PC-3 (cell line): ENCODE measurements around the gene VSIG10L2. TPM values are rescaled to one million over a fixed set of nuclear protein-coding genes. Genes with fewer than 3 reads are reported as not detected.

Source experiments
- ATAC-seq: fragments of 200-7000 bp; cut with Tn5 transposase; 2 replicates; pipeline ENCODE4 v1.9.1; 2020; ENCODE audit warnings: mild to moderate bottlenecking, moderate library complexity
- BruUV-seq: library from RNA; stranded (reverse); fragments of 400-500 nt; replicated peaks from 2 replicates; lab custom pipeline; 2021; lab: Mats Ljungman, UMichigan
- CTCF ChIA-PET: fragments of 300-600 bp; sonication (Branson Sonifier 250); formaldehyde crosslinking; loops from one replicate; lab custom pipeline; 2022; ENCODE audit warnings: antibody characterized with exemption; lab: Charles Lee
- POLR2A ChIA-PET: fragments of 300-600 bp; sonication (Branson Sonifier 250); formaldehyde crosslinking; loops from one replicate; lab custom pipeline; 2022; ENCODE audit warnings: antibody characterized with exemption; ENCODE audit not compliant: unreplicated experiment; lab: Charles Lee
- DNase-seq: peaks from one replicate; pipeline ENCODE4 v3.0.0-alpha.2; 2015
- H2AFZ ChIP-seq: fragments of 300-600 bp; sonication (generic); 2 replicates; pipeline ENCODE4 v1.6.0; 2016; ENCODE audit warnings: antibody characterized with exemption, low read length
- H3F3A ChIP-seq: fragments of 300-600 bp; sonication (generic); one replicate; pipeline ENCODE4 v1.6.0; 2017; ENCODE audit warnings: antibody characterized with exemption, low read length, control low read depth, mild to moderate bottlenecking; ENCODE audit not compliant: unreplicated experiment
- H3K27ac ChIP-seq: fragments of 300-600 bp; sonication (generic); 2 replicates; pipeline ENCODE4 v1.5.1; 2016; ENCODE audit warnings: mild to moderate bottlenecking, low read length
- H3K27me3 ChIP-seq: fragments of 300-600 bp; sonication (generic); 2 replicates; pipeline ENCODE4 v1.6.1; 2016; ENCODE audit warnings: low read length, mixed read lengths
- H3K36me3 ChIP-seq: fragments of 300-600 bp; sonication (generic); 2 replicates; pipeline ENCODE4 v1.6.1; 2016; ENCODE audit warnings: low read depth, mixed run types, low read length, mixed read lengths
- H3K4me1 ChIP-seq: fragments of 300-600 bp; sonication (generic); 2 replicates; pipeline ENCODE4 v1.5.1; 2016; ENCODE audit warnings: low read length; ENCODE audit not compliant: insufficient read depth
- H3K4me2 ChIP-seq: fragments of 300-600 bp; sonication (generic); 2 replicates; pipeline ENCODE4 v1.6.0; 2016; ENCODE audit warnings: low read length
- H3K4me3 ChIP-seq: fragments of 300-600 bp; sonication (generic); 2 replicates; pipeline ENCODE4 v1.5.1; 2016; ENCODE audit warnings: mild to moderate bottlenecking, low read length, mixed read lengths
- H3K79me2 ChIP-seq: fragments of 300-600 bp; sonication (generic); 2 replicates; pipeline ENCODE4 v1.6.1; 2017; ENCODE audit warnings: low read length, mixed read lengths
- H3K9ac ChIP-seq: fragments of 300-600 bp; sonication (generic); 2 replicates; pipeline ENCODE4 v1.6.0; 2016; ENCODE audit warnings: mild to moderate bottlenecking, low read length
- H3K9me2 ChIP-seq: fragments of 300-600 bp; sonication (generic); replicated peaks from 2 replicates; pipeline ENCODE4 v1.6.1; 2016; ENCODE audit warnings: mixed run types, low read length, mixed read lengths
- H3K9me3 ChIP-seq: fragments of 300-600 bp; sonication (generic); 2 replicates; pipeline ENCODE4 v1.6.1; 2016; ENCODE audit warnings: low read length, mixed read lengths
- H4K20me1 ChIP-seq: fragments of 300-600 bp; sonication (generic); 2 replicates; pipeline ENCODE4 v1.6.1; 2016; ENCODE audit warnings: low read length, mixed read lengths
- EZH2 ChIP-seq: fragments of 300-600 bp; sonication (generic); IDR thresholded peaks from one replicate; pipeline ENCODE4 v1.6.1; 2017; ENCODE audit warnings: antibody characterized with exemption, mild to moderate bottlenecking, low read length; ENCODE audit not compliant: unreplicated experiment
- EZH2phosphoT487 ChIP-seq: fragments of 300-600 bp; sonication (generic); IDR thresholded peaks from 2 replicates; pipeline ENCODE4 v1.6.1; 2018; ENCODE audit warnings: mild to moderate bottlenecking, antibody characterized with exemption, low read length, borderline replicate concordance
- intact Hi-C: fragments of 100-400 bp; cut with micrococcal nuclease; formaldehyde crosslinking; loops from 2 replicates; pipeline ENCODE4 v1.9.0; 2023
- total RNA-seq: library from RNA; depleted of rRNA; stranded (reverse); fragments of >200 nt; gene quantifications from 2 replicates; pipeline ENCODE4 v1.2.3, GENCODE V29; 2014
- TF ChIP-seq, protein P1 (sequence below): fragments of 300-600 bp; sonication (generic); conservative IDR thresholded peaks from 2 replicates; pipeline ENCODE4 v1.5.1; 2017; ENCODE audit warnings: antibody characterized with exemption, low read depth, mild to moderate bottlenecking, low read length

VSIG10L2 gene
- total RNA-seq, 1 experiment from 2014 or later = not detected

GRCh38 chr11:125978181-125978716, 32.4 kb downstream of the VSIG10L2 start:
- no peaks in the 10 kb centered on the region for H3K9me2 ChIP-seq
- no peak overlapping the region for H3K4me3 ChIP-seq
- no peak overlapping the region for H3K4me2 ChIP-seq
- H3K9ac ChIP-seq = no peak overlapping the region
- H3K9me3 ChIP-seq = no peaks in the 10 kb centered on the region
- no peak overlapping the region for H2AFZ ChIP-seq
- H3F3A ChIP-seq = no peaks in the 10 kb centered on the region
- no peak overlapping the region for H3K27ac ChIP-seq
- TF ChIP-seq, protein P1, sequence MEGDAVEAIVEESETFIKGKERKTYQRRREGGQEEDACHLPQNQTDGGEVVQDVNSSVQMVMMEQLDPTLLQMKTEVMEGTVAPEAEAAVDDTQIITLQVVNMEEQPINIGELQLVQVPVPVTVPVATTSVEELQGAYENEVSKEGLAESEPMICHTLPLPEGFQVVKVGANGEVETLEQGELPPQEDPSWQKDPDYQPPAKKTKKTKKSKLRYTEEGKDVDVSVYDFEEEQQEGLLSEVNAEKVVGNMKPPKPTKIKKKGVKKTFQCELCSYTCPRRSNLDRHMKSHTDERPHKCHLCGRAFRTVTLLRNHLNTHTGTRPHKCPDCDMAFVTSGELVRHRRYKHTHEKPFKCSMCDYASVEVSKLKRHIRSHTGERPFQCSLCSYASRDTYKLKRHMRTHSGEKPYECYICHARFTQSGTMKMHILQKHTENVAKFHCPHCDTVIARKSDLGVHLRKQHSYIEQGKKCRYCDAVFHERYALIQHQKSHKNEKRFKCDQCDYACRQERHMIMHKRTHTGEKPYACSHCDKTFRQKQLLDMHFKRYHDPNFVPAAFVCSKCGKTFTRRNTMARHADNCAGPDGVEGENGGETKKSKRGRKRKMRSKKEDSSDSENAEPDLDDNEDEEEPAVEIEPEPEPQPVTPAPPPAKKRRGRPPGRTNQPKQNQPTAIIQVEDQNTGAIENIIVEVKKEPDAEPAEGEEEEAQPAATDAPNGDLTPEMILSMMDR = no peak
- TF ChIP-seq EZH2 = no peak
- no peak for TF ChIP-seq EZH2phosphoT487
- H3K4me1 ChIP-seq = no peaks in the 10 kb centered on the region; the same call in 1 of the 2 replicates
- no peaks in the 10 kb centered on the region for H3K79me2 ChIP-seq
- DNase-seq = no peak
- H4K20me1 ChIP-seq = no peaks in the 10 kb centered on the region
- POLR2A ChIA-PET = no interaction called here
- intact Hi-C loops = no loop called here
- no peaks in the 10 kb centered on the region for H3K27me3 ChIP-seq
- CTCF ChIA-PET = no interaction called here
- no peak for ATAC-seq
- no TSS peak for BruUV-seq
- H3K36me3 ChIP-seq = no peaks in the 10 kb centered on the region

DNA sequence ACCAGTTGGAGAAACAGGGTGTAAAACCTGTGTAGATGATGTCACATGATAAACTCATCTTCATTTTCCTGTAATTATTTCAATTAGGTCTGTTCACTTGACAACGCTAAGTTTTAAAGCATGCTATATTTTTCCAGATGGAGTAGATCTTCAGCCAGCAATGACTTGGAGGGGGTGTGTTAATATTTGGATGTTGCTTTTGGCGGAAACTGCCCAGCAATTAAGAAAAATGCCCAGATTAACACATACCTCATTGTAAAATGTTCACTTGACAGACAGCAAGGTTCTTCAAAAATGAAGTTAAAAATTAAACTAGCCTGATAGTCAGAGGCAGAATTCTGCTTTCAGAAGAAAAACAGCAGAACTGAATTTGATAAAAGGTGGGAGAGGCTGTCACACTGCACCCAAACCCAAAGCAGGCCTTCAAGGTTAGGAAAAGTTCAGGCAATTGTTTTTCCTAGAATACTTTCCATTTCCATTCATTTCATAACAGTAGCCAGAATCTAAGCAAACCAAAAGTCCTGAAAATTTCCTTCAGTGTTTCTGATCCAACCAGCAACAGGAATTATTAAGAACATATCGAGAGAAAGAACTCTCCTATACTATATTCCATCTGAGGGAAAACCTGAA, 33.0 kb downstream of the VSIG10L2 start:
- ATAC-seq (no peak), DNase-seq (no peak)
- H3K4me3 ChIP-seq = no peak overlapping the region
- ChIA-PET POLR2A (no interaction called here), CTCF (no interaction called here)
- H2AFZ ChIP-seq = no peak overlapping the region
- H4K20me1 ChIP-seq = no peaks in the 10 kb centered on the region
- no peaks in the 10 kb centered on the region for H3K27me3 ChIP-seq
- H3K27ac ChIP-seq = no peak overlapping the region
- H3K4me1 ChIP-seq = peaks cover 6% of the 10 kb centered on the region
- H3K36me3 ChIP-seq = no peaks in the 10 kb centered on the region
- intact Hi-C loops = no loop called here
- no peaks in the 10 kb centered on the region for H3K9me2 ChIP-seq
- TF ChIP-seq EZH2phosphoT487 (no peak), EZH2 (no peak)
- TF ChIP-seq, protein P1 = no peak
- no TSS peak for BruUV-seq
- H3K9ac ChIP-seq = no peak overlapping the region
- no peaks in the 10 kb centered on the region for H3K79me2 ChIP-seq
- no peak overlapping the region for H3K4me2 ChIP-seq
- no peaks in the 10 kb centered on the region for H3F3A ChIP-seq
- no peaks in the 10 kb centered on the region for H3K9me3 ChIP-seq

DNA sequence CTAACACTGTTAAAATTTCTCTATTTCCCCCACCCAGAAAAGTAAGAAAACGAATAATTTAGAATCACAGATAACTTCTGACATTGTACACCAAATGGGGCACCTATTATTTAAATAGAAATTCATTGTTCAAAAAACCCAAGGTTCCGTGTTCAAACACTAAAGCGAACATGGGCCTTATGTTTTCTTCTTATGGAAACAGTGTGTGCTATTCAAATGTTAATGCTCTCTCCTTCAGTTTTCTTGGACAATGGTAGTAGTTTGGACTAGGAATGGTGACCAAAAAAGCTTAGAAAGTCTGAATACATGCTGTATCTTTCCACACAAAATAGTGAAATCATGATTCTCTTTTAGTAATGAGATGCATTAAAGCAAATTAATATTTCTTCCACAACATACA, 33.7 kb downstream of the VSIG10L2 start:
- ChIA-PET POLR2A (no interaction called here), CTCF (no interaction called here)
- H3K9me3 ChIP-seq = no peaks in the 10 kb centered on the region
- ATAC-seq = no peak
- H3K4me2 ChIP-seq = no peak overlapping the region
- H4K20me1 ChIP-seq = no peaks in the 10 kb centered on the region
- peaks cover 12% of the 10 kb centered on the region for H3K4me1 ChIP-seq
- H3K79me2 ChIP-seq = no peaks in the 10 kb centered on the region
- H3K4me3 ChIP-seq = no peak overlapping the region
- no peaks in the 10 kb centered on the region for H3K9me2 ChIP-seq
- BruUV-seq = no TSS peak
- H3K36me3 ChIP-seq = no peaks in the 10 kb centered on the region
- H3K27me3 ChIP-seq = no peaks in the 10 kb centered on the region
- no peak overlapping the region for H3K9ac ChIP-seq
- H2AFZ ChIP-seq = no peak overlapping the region
- DNase-seq = no peak
- no peak overlapping the region for H3K27ac ChIP-seq
- H3F3A ChIP-seq = no peaks in the 10 kb centered on the region
- intact Hi-C loops = no loop called here
- TF ChIP-seq, protein P1 = no peak
- TF ChIP-seq EZH2 = no peak
- TF ChIP-seq EZH2phosphoT487 = no peak
